Stimulated activated CD4-positive, alpha-beta T cell treated with anti-CD3 and anti-CD28 coated beads, Interleukin-15, amount 100 ng/mL, for 1 hour (primary cell): Measurements from ENCODE around the gene CFB.

Experiments used
- DNase-seq, 2 donors: peaks; one replicate each; pipeline ENCODE4 v3.0.0-alpha.2; 2020; ENCODE audit warnings: low read depth in 1 of 2, low spot score in 1 of 2

CFB gene

GRCh38 chr6:31948306-31948705, 2.4 kb downstream of the CFB start:
- DNase-seq = no peak

GRCh38 chr6:31948753-31949413, 3.0 kb downstream of the CFB start:
- DNase-seq = no peak

DNA sequence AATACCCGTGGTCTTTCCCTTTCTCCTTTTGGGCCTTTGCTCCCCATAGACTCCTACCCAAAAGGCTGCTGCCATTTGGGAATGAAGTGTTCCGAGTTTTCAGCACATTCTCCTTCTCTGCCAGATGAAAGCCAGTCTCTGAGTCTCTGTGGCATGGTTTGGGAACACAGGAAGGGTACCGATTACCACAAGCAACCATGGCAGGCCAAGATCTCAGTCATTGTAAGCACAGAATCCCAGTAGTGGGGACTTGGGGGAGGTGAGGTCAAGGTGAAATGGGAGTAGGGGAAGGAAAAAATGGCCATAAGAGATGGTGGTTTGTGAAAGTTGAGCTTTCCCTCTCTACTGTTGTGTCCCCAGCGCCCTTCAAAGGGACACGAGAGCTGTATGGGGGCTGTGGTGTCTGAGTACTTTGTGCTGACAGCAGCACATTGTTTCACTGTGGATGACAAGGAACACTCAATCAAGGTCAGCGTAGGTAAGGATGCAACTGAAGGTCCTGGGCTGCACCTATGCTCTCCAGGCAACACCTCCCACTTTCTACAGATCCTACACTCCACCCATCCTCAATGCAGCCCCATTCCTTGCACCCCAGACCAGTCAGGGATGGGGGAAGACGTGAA, 4.1 kb downstream of the CFB start:
- DNase-seq = no peak

DNA sequence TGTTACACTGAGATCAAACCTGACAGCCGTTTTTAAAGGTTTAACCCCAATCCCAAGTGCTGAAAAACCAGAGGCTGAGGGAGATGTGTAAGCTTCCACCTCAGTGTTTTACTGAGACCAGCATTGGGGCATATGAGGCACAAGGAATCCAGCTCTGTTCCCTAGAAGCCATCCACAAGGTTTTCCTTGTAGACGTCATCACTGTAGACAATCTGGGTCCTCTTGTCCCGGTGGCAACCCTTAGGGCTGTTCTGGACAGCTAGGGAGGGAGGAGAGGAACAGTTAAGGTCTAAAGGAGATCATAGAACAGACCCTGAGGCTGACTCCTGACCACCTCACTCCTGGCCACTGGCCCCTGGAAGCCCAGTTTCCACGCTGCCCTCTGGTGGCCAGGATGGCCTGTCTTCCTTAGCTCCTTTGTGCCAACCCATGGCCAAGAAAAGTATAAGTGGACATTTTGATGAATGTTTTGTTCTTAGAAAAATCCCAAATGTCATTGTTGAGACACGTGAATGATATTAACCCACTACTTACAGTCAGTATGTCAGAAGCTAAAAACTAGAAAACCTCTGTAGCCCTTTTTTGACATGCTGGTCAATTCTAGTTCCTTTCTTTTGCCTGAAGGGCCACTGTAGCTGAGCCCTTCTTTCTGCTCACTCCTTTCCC, 6.4 kb downstream of the CFB start:
- DNase-seq = no peak

DNA sequence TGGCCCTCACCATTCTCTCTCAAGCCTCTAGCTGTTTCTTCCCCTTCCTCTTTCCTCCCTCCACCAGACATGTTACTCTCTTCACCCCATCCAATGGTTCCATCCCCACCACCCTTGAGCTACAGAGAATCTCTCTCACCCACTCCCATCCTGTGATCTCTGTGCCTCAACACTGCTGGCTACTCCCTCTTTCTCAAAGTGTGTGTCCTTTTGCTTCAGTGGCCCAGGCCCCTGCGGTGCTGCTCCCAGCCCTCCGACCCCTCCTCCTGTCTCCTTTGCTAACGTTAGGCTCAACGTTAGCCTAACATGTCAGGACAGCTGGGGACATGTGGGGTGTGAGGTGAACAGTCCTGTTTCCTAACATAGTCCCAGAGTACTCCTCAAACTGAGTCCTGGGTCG, 7.0 kb downstream of the CFB start:
- DNase-seq = no peak

GRCh38 chr6:31954511-31954910, 8.6 kb downstream of the CFB start:
- no peak for DNase-seq

GRCh38 chr6:31956796-31957195, 10.9 kb downstream of the CFB start:
- no peak for DNase-seq

- DNase-seq = no peak
Measured at GRCh38 chr6:31958412-31958740, 12.5 kb downstream of the CFB start.

GRCh38 chr6:31958741-31959739, 13.1 kb downstream of the CFB start, which contains the start of the genes NELFE and SKIC2:
NELFE (minus strand) TSS chr6:31958971; CDS start chr6:31958446, 525 bp downstream.
SKIC2 (plus strand) TSS chr6:31959175; CDS start chr6:31959193, 18 bp downstream.
- DNase-seq = peak; percentile 96 to 98

GRCh38 chr6:31961616-31962015, 15.7 kb downstream of the CFB start:
- DNase-seq = no peak

- no peak for DNase-seq
Measured at GRCh38 chr6:31963921-31964320, 18.0 kb downstream of the CFB start.

- DNase-seq = no peak
Measured at GRCh38 chr6:31965700-31966099, 19.8 kb downstream of the CFB start.

- DNase-seq = no peak
Measured at GRCh38 chr6:31966506-31966905, 20.6 kb downstream of the CFB start.

DNA sequence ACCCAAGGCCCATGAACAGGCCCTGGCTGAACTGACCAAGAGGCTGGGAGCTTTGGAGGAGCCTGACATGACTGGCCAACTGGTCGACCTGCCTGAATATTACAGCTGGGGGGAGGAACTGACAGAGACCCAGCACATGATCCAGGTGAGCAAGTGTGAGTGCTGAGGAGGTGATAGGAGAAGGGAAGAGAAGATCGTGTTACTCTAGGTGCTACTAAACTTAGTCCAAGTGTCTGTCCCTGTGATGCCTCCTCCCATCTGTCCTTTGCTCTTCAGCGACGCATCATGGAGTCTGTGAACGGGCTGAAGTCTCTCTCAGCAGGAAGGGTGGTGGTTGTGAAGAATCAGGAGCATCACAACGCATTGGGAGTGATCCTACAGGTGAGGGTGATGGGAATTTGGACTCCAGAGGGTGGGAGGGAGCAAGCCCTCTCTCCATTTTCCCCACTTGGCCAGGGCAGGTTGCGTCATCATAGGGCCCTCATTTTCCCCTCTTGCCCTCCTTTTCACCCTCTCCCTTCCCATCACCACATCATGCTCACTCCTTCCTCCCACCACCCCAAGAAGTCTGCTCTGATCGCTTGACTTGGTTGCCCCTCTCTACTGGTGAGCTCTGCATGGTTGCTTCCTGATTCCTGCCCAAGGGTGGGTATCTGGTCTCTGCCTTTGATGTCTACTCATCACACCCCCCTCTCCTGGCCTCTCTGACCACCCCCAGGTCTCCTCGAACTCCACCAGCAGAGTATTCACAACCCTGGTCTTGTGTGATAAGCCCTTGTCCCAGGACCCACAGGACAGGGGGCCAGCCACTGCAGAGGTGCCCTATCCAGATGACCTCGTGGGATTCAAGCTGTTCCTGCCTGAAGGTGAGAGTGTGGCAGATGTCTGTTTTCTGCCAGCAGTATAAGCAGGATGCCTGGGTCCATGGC, 21.4 kb downstream of the CFB start:
- no peak for DNase-seq

GRCh38 chr6:31967926-31968320, 22.0 kb downstream of the CFB start:
- DNase-seq = no peak

DNA sequence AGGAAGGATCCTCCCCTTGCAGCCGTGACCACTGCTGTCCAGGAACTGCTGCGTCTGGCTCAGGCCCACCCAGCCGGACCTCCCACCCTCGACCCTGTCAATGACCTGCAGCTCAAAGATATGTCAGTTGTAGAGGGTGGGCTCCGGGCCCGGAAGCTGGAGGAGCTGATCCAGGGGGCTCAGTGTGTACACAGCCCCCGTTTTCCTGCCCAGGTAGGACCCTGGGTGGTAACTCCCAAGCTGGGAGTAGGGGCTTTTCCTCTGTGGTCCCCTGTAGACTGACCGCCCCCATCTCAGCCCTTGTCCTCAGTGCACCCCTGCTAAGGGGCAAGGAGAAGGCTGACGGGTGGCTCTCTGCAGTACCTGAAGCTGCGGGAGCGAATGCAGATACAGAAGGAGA, 22.4 kb downstream of the CFB start:
- DNase-seq = no peak

DNA sequence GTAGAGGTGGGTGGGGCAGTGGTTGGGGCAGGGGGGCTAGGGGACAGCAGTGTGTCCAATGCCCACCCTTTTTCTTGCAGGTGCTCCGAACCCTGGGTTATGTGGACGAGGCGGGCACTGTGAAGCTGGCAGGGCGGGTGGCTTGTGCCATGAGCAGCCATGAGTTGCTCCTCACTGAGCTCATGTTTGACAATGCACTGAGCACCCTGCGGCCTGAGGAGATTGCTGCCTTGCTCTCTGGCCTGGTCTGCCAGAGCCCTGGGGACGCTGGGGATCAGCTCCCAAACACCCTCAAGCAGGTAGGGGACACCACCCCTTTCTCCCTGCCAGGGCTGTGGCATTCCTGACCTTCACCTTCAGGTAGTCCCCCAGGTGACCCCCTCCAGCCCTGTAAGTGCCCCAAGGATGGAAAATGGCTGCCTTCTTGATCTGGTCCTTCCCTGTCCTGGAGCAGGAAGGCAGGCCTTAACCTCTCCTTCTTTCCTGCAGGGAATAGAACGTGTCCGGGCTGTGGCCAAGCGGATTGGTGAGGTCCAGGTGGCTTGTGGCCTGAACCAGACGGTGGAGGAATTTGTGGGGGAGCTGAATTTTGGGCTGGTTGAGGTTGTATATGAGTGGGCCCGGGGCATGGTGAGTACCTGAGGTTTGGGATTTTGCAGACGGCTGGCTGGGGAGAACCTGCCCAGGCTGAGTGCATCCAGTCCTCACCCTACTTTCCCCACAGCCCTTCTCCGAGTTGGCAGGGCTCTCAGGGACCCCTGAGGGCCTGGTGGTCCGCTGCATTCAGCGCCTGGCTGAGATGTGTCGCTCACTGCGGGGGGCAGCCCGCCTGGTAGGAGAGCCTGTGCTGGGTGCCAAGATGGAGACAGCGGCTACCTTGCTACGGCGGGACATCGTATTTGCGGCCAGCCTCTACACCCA, 23.2 kb downstream of the CFB start:
- no peak for DNase-seq

GRCh38 chr6:31969712-31970603, 24.1 kb downstream of the CFB start:
- DNase-seq = no peak
